ENCODE results near the gene WWOX. TPM values are rescaled to one million over a fixed set of nuclear protein-coding genes. Genes with fewer than 3 reads are reported as not detected.

WWOX gene
- total RNA-seq, 1 donor from 2014 or later, result 28.2 TPM

- H3K27me3 Mint-ChIP-seq, result no peaks in the 10 kb centered on the region
- H3K4me1 Mint-ChIP-seq (ENCODE audit: unreplicated experiment), result no peaks in the 10 kb centered on the region
- H3K36me3 Mint-ChIP-seq, result no peaks in the 10 kb centered on the region
- H3K4me3 Mint-ChIP-seq, result no peak overlapping the region
- no peak overlapping the region for H3K27ac Mint-ChIP-seq
- peaks cover 4% of the 10 kb centered on the region for H3K9me3 Mint-ChIP-seq
- TF ChIP-seq CTCF (conservative IDR thresholded peaks at IDR 0.05), result no peak
- no peak for DNase-seq (ENCODE audit: extremely low spot score, unreplicated experiment)
Measured at GRCh38 chr16:78791926-78792325, 692.5 kb downstream of the WWOX start.

- H3K27ac Mint-ChIP-seq, result no peak overlapping the region
- H3K27me3 Mint-ChIP-seq, result no peaks in the 10 kb centered on the region
- DNase-seq (ENCODE audit: extremely low spot score, unreplicated experiment), result no peak
- H3K9me3 Mint-ChIP-seq, result no peaks in the 10 kb centered on the region
- no peak overlapping the region for H3K4me3 Mint-ChIP-seq
- no peaks in the 10 kb centered on the region for H3K36me3 Mint-ChIP-seq
- no peaks in the 10 kb centered on the region for H3K4me1 Mint-ChIP-seq (ENCODE audit: unreplicated experiment)
- TF ChIP-seq CTCF (conservative IDR thresholded peaks at IDR 0.05), result no peak
Measured at GRCh38 chr16:78792952-78793351, 693.5 kb downstream of the WWOX start.

- H3K36me3 Mint-ChIP-seq, result no peaks in the 10 kb centered on the region
- H3K4me1 Mint-ChIP-seq (ENCODE audit: unreplicated experiment), result no peaks in the 10 kb centered on the region
- H3K27me3 Mint-ChIP-seq, result no peaks in the 10 kb centered on the region
- H3K9me3 Mint-ChIP-seq, result no peaks in the 10 kb centered on the region
- DNase-seq (ENCODE audit: extremely low spot score, unreplicated experiment), result no peak
- TF ChIP-seq CTCF (conservative IDR thresholded peaks at IDR 0.05), result no peak
- no peak overlapping the region for H3K4me3 Mint-ChIP-seq
- H3K27ac Mint-ChIP-seq, result no peak overlapping the region
Measured at GRCh38 chr16:78794581-78795250, 695.3 kb downstream of the WWOX start.

GRCh38 chr16:78795433-78795832 is 696.0 kb downstream of the WWOX start:
- Mint-ChIP-seq H3K4me1 (ENCODE audit: unreplicated experiment) (no peaks in the 10 kb centered on the region), H3K4me3 (no peak overlapping the region), H3K27me3 (no peaks in the 10 kb centered on the region), H3K27ac (no peak overlapping the region), H3K9me3 (no peaks in the 10 kb centered on the region), H3K36me3 (no peaks in the 10 kb centered on the region)
- TF ChIP-seq CTCF (conservative IDR thresholded peaks at IDR 0.05), result no peak
- no peak for DNase-seq (ENCODE audit: extremely low spot score, unreplicated experiment)

GRCh38 chr16:78796221-78796866 is 696.9 kb downstream of the WWOX start:
- TF ChIP-seq CTCF (conservative IDR thresholded peaks at IDR 0.05), result no peak
- H3K27ac Mint-ChIP-seq, result no peak overlapping the region
- DNase-seq (ENCODE audit: extremely low spot score, unreplicated experiment), result no peak
- H3K4me1 Mint-ChIP-seq (ENCODE audit: unreplicated experiment), result no peaks in the 10 kb centered on the region
- H3K4me3 Mint-ChIP-seq, result no peak overlapping the region
- no peaks in the 10 kb centered on the region for H3K36me3 Mint-ChIP-seq
- H3K9me3 Mint-ChIP-seq, result no peaks in the 10 kb centered on the region
- H3K27me3 Mint-ChIP-seq, result no peaks in the 10 kb centered on the region
